Stomach (tissue), 9 donors: ENCODE data around the gene EFEMP1. TPM values are rescaled to one million over a fixed set of nuclear protein-coding genes. Genes with fewer than 3 reads are reported as not detected.

ENCODE experiments used
- DNase-seq, 2 donors: peaks; one replicate each; pipeline versions ENCODE4 v3.0.0 to v3.0.0-alpha.2; 2013 to 2019
- H3K27ac ChIP-seq, 5 donors: fragments of 200-600 bp in 4 of 5; sonication (generic) in 4 of 5; one replicate each; pipeline ENCODE4 v1.5.1; 2013 to 2019; ENCODE audit warnings: mild to moderate bottlenecking in 1 of 5, moderate library complexity in 1 of 5
- H3K27me3 ChIP-seq, 3 donors: fragments of 200-600 bp; sonication (generic); one replicate each; pipeline ENCODE4 v1.5.1; 2017 to 2019; ENCODE audit warnings: mixed run types in 1 of 3
- H3K36me3 ChIP-seq, 4 donors: fragments of 200-600 bp; sonication (generic); 1 replicate in 3 of 4; 2 replicates in 1 of 4; pipeline ENCODE4 v1.5.1; 2016 to 2019
- H3K4me1 ChIP-seq, 4 donors: fragments of 200-600 bp; sonication (generic); one replicate each; pipeline ENCODE4 v1.5.1; 2016 to 2019
- H3K4me3 ChIP-seq, 4 donors: fragments of 200-600 bp; sonication (generic) in 3 of 4; one replicate each; pipeline ENCODE4 v1.5.1; 2016 to 2019; ENCODE audit warnings: mild to moderate bottlenecking in 1 of 4
- H3K9me3 ChIP-seq, 4 donors: fragments of 200-600 bp; sonication (generic); one replicate each; pipeline ENCODE4 v1.5.1; 2016 to 2019
- EP300 ChIP-seq: sonication (generic); formaldehyde crosslinking; IDR thresholded peaks from one replicate; pipeline ENCODE4 v1.6.1; 2017; ENCODE audit warnings: antibody characterized with exemption
- POLR2A ChIP-seq, 4 donors: fragments of 450-650 bp; IDR thresholded peaks; one replicate each; pipeline ENCODE4 v1.6.1; 2016; ENCODE audit warnings: antibody characterized with exemption in 4 of 4, control low read depth in 2 of 4, mild to moderate bottlenecking in 1 of 4, moderate library complexity in 1 of 4
- POLR2AphosphoS5 ChIP-seq, 3 donors: sonication (generic); formaldehyde crosslinking; IDR thresholded peaks; one replicate each; pipeline ENCODE4 v1.6.1; 2016; ENCODE audit warnings: antibody characterized with exemption in 3 of 3
- WGBS, 5 donors: extraction: QIAGEN DNeasy Blood & Tissue Kit in 3 of 5; methylation state at CpG; one replicate each; pipeline versions ENCODE4 v1.1.5 to v1.1.7; 2013 to 2018; 5-methylcytosine and 5-hydroxymethylcytosine counted together
- intact Hi-C: fragments of 100-400 bp; cut with DNase I; formaldehyde crosslinking; loops from one replicate; pipeline ENCODE4 v1.15.1; 2023; ENCODE audit warnings: low total_unique reads
- polyA plus RNA-seq, 3 donors: library from polyadenylated mRNA; stranded (reverse); fragments of 200-250 nt; gene quantifications; one replicate each; pipeline ENCODE4 v1.2.3, GENCODE V29; 2013
- total RNA-seq, 5 donors: library from RNA; depleted of rRNA; stranded (reverse); fragments of >200 nt; gene quantifications; one replicate each; pipeline versions ENCODE4 v1.1.0 to v1.2.3, GENCODE V29; 2014 to 2016
- TF ChIP-seq, protein P1 (sequence below), 7 experiments: fragments of 450-650 bp in 4 of 7; fragments of 200-600 bp in 3 of 7; sonication (generic) in 3 of 7; IDR thresholded peaks; one replicate each; pipeline ENCODE4 v1.5.1; 2016 to 2019; ENCODE audit warnings: antibody characterized with exemption in 7 of 7, control low read depth in 2 of 7, mild to moderate bottlenecking in 1 of 7
- donor health status: healthy with polysubstance abuse.
- donor health status: Bipolar disorder and iron deficiency.
- donor health status: healthy.

EFEMP1 gene
- total and polyA plus RNA-seq, 8 donors, result 18.4 to 131 (median 31.8) TPM

DNA sequence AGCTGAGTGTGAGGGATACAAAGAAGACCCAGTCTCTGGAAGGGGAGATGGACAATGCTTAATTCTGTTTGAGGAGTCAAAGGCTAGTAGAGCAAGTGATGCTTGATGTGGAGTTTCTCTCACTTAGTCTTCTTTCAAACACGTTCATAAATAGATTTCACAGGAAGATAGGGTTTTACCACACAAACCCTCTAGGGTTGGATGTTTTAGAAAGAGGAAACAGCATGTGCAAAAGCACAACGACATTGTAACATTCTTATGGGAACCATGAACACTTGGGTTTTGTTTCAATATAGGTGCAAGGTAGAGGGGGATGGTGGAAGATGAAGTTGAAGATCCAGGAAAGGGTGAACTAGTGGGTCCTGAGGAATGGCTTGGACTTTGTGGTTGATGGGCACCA lies 10.8 kb upstream of the EFEMP1 start:
- Histone ChIP-seq H3K4me1 (no peaks in the 10 kb centered on the region), H3K4me3 (no peak overlapping the region), H3K36me3 (no peaks in the 10 kb centered on the region), H3K9me3 (no peaks in the 10 kb centered on the region), H3K27ac (no peak overlapping the region), H3K27me3 (no peaks in the 10 kb centered on the region)
- TF ChIP-seq POLR2AphosphoS5 (IDR thresholded peaks at IDR 0.05) (no peak), POLR2A (IDR thresholded peaks at IDR 0.05) (no peak), EP300 (no peak)
- TF ChIP-seq, protein P1, sequence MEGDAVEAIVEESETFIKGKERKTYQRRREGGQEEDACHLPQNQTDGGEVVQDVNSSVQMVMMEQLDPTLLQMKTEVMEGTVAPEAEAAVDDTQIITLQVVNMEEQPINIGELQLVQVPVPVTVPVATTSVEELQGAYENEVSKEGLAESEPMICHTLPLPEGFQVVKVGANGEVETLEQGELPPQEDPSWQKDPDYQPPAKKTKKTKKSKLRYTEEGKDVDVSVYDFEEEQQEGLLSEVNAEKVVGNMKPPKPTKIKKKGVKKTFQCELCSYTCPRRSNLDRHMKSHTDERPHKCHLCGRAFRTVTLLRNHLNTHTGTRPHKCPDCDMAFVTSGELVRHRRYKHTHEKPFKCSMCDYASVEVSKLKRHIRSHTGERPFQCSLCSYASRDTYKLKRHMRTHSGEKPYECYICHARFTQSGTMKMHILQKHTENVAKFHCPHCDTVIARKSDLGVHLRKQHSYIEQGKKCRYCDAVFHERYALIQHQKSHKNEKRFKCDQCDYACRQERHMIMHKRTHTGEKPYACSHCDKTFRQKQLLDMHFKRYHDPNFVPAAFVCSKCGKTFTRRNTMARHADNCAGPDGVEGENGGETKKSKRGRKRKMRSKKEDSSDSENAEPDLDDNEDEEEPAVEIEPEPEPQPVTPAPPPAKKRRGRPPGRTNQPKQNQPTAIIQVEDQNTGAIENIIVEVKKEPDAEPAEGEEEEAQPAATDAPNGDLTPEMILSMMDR (IDR thresholded peaks at IDR 0.05), result no peak
- WGBS, 5 donors, result 55 to 83% (median 69%) methylated on average over 2 of the region's 2 CpGs
- no peak for DNase-seq
- intact Hi-C loops, result no loop called here

DNA sequence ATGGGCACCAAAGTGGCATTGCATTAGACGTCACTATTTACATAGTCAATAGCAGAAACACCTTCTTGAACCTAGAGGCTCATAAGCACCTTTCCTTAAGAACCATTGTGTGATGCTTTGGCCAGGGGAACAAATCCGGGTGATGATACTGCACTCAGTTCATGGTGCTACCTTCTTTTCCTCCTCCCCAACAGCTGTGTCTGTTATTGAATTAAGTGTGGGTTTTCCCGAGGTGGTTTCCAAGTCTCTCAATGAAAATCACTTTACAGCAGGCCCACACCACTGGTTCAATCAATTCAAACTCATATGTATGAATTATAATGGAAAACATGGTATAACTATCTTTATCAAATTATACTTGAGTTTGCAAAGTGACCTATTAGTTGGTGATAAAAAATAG lies 9.3 kb upstream of the EFEMP1 start:
- WGBS, 5 donors, result 72 to 90% (median 87%) methylated on average over 3 of the region's 3 CpGs
- intact Hi-C loops, result no loop called here
- Histone ChIP-seq H3K4me1 (no peaks in the 10 kb centered on the region), H3K27ac (no peak overlapping the region), H3K9me3 (no peaks in the 10 kb centered on the region), H3K4me3 (no peak overlapping the region), H3K27me3 (no peaks in the 10 kb centered on the region), H3K36me3 (no peaks in the 10 kb centered on the region)
- TF ChIP-seq, protein P1 (IDR thresholded peaks at IDR 0.05), result no peak
- TF ChIP-seq POLR2AphosphoS5 (IDR thresholded peaks at IDR 0.05) (no peak), EP300 (no peak), POLR2A (IDR thresholded peaks at IDR 0.05) (no peak)
- DNase-seq, result no peak

DNA sequence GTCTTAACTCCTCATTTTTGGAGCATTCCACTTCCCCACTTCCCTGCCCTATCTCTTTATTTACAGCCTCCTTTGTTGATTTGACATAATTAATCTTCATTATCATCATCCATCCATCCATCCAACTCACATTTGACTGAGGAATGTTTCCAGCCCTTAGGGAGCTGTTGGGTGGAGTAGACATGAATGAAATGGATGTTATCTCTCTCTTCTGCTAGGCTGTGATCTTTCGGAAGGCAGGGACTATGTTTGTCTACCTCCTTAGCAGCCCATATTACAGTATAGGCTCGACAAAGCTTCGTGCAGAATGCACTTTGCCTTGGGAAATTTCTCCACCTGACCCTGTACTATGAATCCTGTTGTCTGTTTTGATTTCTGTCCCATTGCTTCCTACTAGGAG lies 7.7 kb upstream of the EFEMP1 start:
- DNase-seq, result no peak
- no peaks in the 10 kb centered on the region for H3K27me3 ChIP-seq
- intact Hi-C loops, result no loop called here
- H3K36me3 ChIP-seq, result no peaks in the 10 kb centered on the region
- H3K27ac ChIP-seq, result no peak overlapping the region
- H3K4me3 ChIP-seq, result no peak overlapping the region
- H3K9me3 ChIP-seq, result no peaks in the 10 kb centered on the region
- TF ChIP-seq, protein P1 (IDR thresholded peaks at IDR 0.05), result no peak
- TF ChIP-seq POLR2A (IDR thresholded peaks at IDR 0.05) (no peak), EP300 (no peak), POLR2AphosphoS5 (IDR thresholded peaks at IDR 0.05) (no peak)
- H3K4me1 ChIP-seq, result no peaks in the 10 kb centered on the region
- WGBS, 5 donors, result 46 to 64% (median 52%) methylated on average over 3 of the region's 3 CpGs

DNA sequence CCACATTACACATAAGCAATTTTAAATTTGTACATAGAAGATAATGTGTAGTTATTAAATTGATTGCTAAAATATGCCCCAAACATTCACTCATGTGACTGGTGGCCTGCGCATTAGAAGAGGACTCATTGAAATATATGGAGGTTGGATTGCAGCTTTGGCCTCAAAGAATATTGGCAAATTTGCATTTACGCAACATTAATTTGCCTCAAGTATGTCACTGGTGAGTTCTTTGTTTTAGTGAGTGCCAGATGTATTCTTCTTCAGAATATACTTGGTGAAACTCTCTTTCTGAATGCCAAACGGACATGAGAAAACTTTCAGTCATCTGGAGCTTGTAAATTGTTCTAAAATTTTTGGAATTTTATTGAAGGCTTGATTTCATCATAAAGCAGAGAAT lies 5.9 kb upstream of the EFEMP1 start:
- TF ChIP-seq POLR2A (IDR thresholded peaks at IDR 0.05) (no peak), POLR2AphosphoS5 (IDR thresholded peaks at IDR 0.05) (no peak), EP300 (no peak)
- TF ChIP-seq, protein P1 (IDR thresholded peaks at IDR 0.05), result no peak
- Histone ChIP-seq H3K4me3 (no peak overlapping the region), H3K4me1 (peaks cover 0 to 1% (median under 1%) of the 10 kb centered on the region in 4 donors), H3K36me3 (no peaks in the 10 kb centered on the region), H3K27me3 (peaks cover 0 to 9% (median 0%) of the 10 kb centered on the region in 3 donors), H3K9me3 (no peaks in the 10 kb centered on the region), H3K27ac (no peak overlapping the region)
- DNase-seq, result no peak
- 89 to 92% (median 92%) methylated on average over 3 of the region's 3 CpGs for WGBS, 5 donors
- intact Hi-C loops, result no loop called here
